Measurements from ENCODE around the gene RIC8A. TPM values are rescaled to one million over a fixed set of nuclear protein-coding genes. Genes with fewer than 3 reads are reported as not detected.
A peak's percentile ranks its signal among the peaks of the same experiment; 100 is the strongest.

The RIC8A gene
- total and polyA plus RNA-seq, 2 of the 13 experiments (the other 11 are each of a cell fraction or from before 2014, with no cell fraction given), result 62.1 to 63.8 TPM

GRCh38 chr11:235997-236773 is 28.7 kb downstream of the RIC8A start, which contains the start of gene SIRT3 (continued):
- TF ChIP-seq ZBED4 (CRISPR knock-in tag; IDR thresholded peaks at IDR 0.05; ENCODE audit: borderline replicate concordance) (no peak), SPEN (CRISPR knock-in tag; IDR thresholded peaks at IDR 0.05; ENCODE audit: low read depth) (peak; percentile 59), SRSF1 (optimal IDR thresholded peaks at IDR 0.05; ENCODE audit: low read depth, low read length) (peak; percentile 85), ZNF446 (CRISPR knock-in tag; IDR thresholded peaks at IDR 0.05) (no peak), TRIM24 (CRISPR knock-in tag; IDR thresholded peaks at IDR 0.05) (no peak), GRHL1 (CRISPR knock-in tag; conservative IDR thresholded peaks at IDR 0.05) (no peak), NR2F2 (IDR thresholded peaks at IDR 0.05; ENCODE audit: borderline replicate concordance, low read depth) (no peak), SATB2 (CRISPR knock-in tag; IDR thresholded peaks at IDR 0.05) (no peak), HMG20B (CRISPR knock-in tag; conservative IDR thresholded peaks at IDR 0.05) (no peak), SMAD9 (CRISPR knock-in tag; IDR thresholded peaks at IDR 0.05) (no peak), TBX2 (CRISPR knock-in tag; IDR thresholded peaks at IDR 0.05; ENCODE audit: borderline replicate concordance) (peak; percentile 14; the same call in 1 of the 2 replicates), SETDB1 (CRISPR knock-in tag; IDR thresholded peaks at IDR 0.05; ENCODE audit: borderline replicate concordance) (no peak), PRDM4 (CRISPR knock-in tag; IDR thresholded peaks at IDR 0.05; ENCODE audit: borderline replicate concordance) (no peak), ZNF253 (CRISPR knock-in tag; IDR thresholded peaks at IDR 0.05; ENCODE audit: borderline replicate concordance) (no peak), TFDP1 (CRISPR knock-in tag; IDR thresholded peaks at IDR 0.05; ENCODE audit: borderline replicate concordance) (peak; percentile 40; the same call in 1 of the 2 replicates), ZGPAT (CRISPR knock-in tag; IDR thresholded peaks at IDR 0.05) (peak; percentile 22; the same call in 1 of the 2 replicates), ZBTB8A (CRISPR knock-in tag; IDR thresholded peaks at IDR 0.05; ENCODE audit: borderline replicate concordance, low read depth) (no peak), RFXANK (CRISPR knock-in tag; IDR thresholded peaks at IDR 0.05) (no peak)
